Measurements from ENCODE around the gene TAGLN.
"Not testable (repeated sequence)": the region's sequence is repeated elsewhere in the genome, so short reads cannot be mapped to it uniquely, and the experiment has no call there.

Gene TAGLN

DNA sequence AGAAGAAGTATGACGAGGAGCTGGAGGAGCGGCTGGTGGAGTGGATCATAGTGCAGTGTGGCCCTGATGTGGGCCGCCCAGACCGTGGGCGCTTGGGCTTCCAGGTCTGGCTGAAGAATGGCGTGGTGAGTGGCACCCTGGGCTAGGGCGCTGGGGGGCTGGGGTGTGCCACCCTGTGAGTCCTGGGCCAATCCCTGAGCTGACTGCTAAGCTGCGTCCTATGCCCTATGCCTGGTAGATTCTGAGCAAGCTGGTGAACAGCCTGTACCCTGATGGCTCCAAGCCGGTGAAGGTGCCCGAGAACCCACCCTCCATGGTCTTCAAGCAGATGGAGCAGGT lies 3.9 kb downstream of the TAGLN start:
- Histone ChIP-seq H4K20me1 (ENCODE audit: insufficient read depth, low read length, poor library complexity, severe bottlenecking) (no peaks in the 10 kb centered on the region), H3K27me3 (ENCODE audit: insufficient read depth, low read length, poor library complexity, severe bottlenecking) (no peaks in the 10 kb centered on the region), H3K79me2 (ENCODE audit: insufficient read depth, low read length) (no peaks in the 10 kb centered on the region), H3K4me1 (ENCODE audit: insufficient read depth, low read length, poor library complexity, severe bottlenecking) (no peaks in the 10 kb centered on the region), H3K9me2 (replicated peaks; ENCODE audit: low read depth, low read length) (no peaks in the 10 kb centered on the region), H2AFZ (ENCODE audit: low read length) (no peak overlapping the region), H3K9me3 (ENCODE audit: insufficient read depth, low read depth, low read length) (no peaks in the 10 kb centered on the region), H3K9ac (ENCODE audit: low read depth, low read length, poor library complexity, severe bottlenecking) (no peak overlapping the region), H3K4me2 (ENCODE audit: low read depth, low read length, poor library complexity, severe bottlenecking) (no peak overlapping the region), H3K36me3 (ENCODE audit: insufficient read depth, low read length) (peaks cover 10% of the 10 kb centered on the region; the same call in 1 of the 2 replicates), H3F3A (ENCODE audit: low read depth) (no peaks in the 10 kb centered on the region), H3K4me3 (ENCODE audit: low read length, poor library complexity, severe bottlenecking) (no peak overlapping the region)
- TF ChIP-seq EZH2phosphoT487 (IDR thresholded peaks at IDR 0.05; ENCODE audit: borderline replicate concordance) = no peak
- TF ChIP-seq CTCF (conservative IDR thresholded peaks at IDR 0.05; ENCODE audit: low read length) = no peak

GRCh38 chr11:117204283-117205080 lies 5.3 kb downstream of the TAGLN start:
- TF ChIP-seq CTCF (conservative IDR thresholded peaks at IDR 0.05; ENCODE audit: low read length) (no peak), EZH2phosphoT487 (IDR thresholded peaks at IDR 0.05; ENCODE audit: borderline replicate concordance) (no peak)
- Histone ChIP-seq H3K9ac (ENCODE audit: low read depth, low read length, poor library complexity, severe bottlenecking) (no peak overlapping the region), H3K4me1 (ENCODE audit: insufficient read depth, low read length, poor library complexity, severe bottlenecking) (no peaks in the 10 kb centered on the region), H3K4me3 (ENCODE audit: low read length, poor library complexity, severe bottlenecking) (no peak overlapping the region), H3F3A (ENCODE audit: low read depth) (no peaks in the 10 kb centered on the region), H3K9me3 (ENCODE audit: insufficient read depth, low read depth, low read length) (no peaks in the 10 kb centered on the region), H3K27me3 (ENCODE audit: insufficient read depth, low read length, poor library complexity, severe bottlenecking) (no peaks in the 10 kb centered on the region), H3K4me2 (ENCODE audit: low read depth, low read length, poor library complexity, severe bottlenecking) (no peak overlapping the region), H2AFZ (ENCODE audit: low read length) (no peak overlapping the region), H3K9me2 (replicated peaks; ENCODE audit: low read depth, low read length) (no peaks in the 10 kb centered on the region), H3K79me2 (ENCODE audit: insufficient read depth, low read length) (no peaks in the 10 kb centered on the region), H3K36me3 (ENCODE audit: insufficient read depth, low read length) (peaks cover 10% of the 10 kb centered on the region; the same call in 1 of the 2 replicates), H4K20me1 (ENCODE audit: insufficient read depth, low read length, poor library complexity, severe bottlenecking) (no peaks in the 10 kb centered on the region)

GRCh38 chr11:117205211-117205818 lies 6.1 kb downstream of the TAGLN start:
- H3K4me2 ChIP-seq (ENCODE audit: low read depth, low read length, poor library complexity, severe bottlenecking) = no peak overlapping the region
- no peaks in the 10 kb centered on the region for H3K9me3 ChIP-seq (ENCODE audit: insufficient read depth, low read depth, low read length)
- H3K9ac ChIP-seq (ENCODE audit: low read depth, low read length, poor library complexity, severe bottlenecking) = no peak overlapping the region
- no peaks in the 10 kb centered on the region for H3K4me1 ChIP-seq (ENCODE audit: insufficient read depth, low read length, poor library complexity, severe bottlenecking)
- H3K9me2 ChIP-seq (replicated peaks; ENCODE audit: low read depth, low read length) = no peaks in the 10 kb centered on the region
- H3K27me3 ChIP-seq (ENCODE audit: insufficient read depth, low read length, poor library complexity, severe bottlenecking) = no peaks in the 10 kb centered on the region
- H3K36me3 ChIP-seq (ENCODE audit: insufficient read depth, low read length) = peaks cover 10% of the 10 kb centered on the region; the same call in 1 of the 2 replicates
- H3K4me3 ChIP-seq (ENCODE audit: low read length, poor library complexity, severe bottlenecking) = no peak overlapping the region
- no peak for TF ChIP-seq CTCF (conservative IDR thresholded peaks at IDR 0.05; ENCODE audit: low read length)
- no peak for TF ChIP-seq EZH2phosphoT487 (IDR thresholded peaks at IDR 0.05; ENCODE audit: borderline replicate concordance)
- no peaks in the 10 kb centered on the region for H3K79me2 ChIP-seq (ENCODE audit: insufficient read depth, low read length)
- no peak overlapping the region for H2AFZ ChIP-seq (ENCODE audit: low read length)
- no peaks in the 10 kb centered on the region for H4K20me1 ChIP-seq (ENCODE audit: insufficient read depth, low read length, poor library complexity, severe bottlenecking)
- no peaks in the 10 kb centered on the region for H3F3A ChIP-seq (ENCODE audit: low read depth)

GRCh38 chr11:117206111-117206510 lies 6.9 kb downstream of the TAGLN start:
- H3K9me3 ChIP-seq (ENCODE audit: insufficient read depth, low read depth, low read length); H3K27me3 ChIP-seq (ENCODE audit: insufficient read depth, low read length, poor library complexity, severe bottlenecking); H3F3A ChIP-seq (ENCODE audit: low read depth); H3K9me2 ChIP-seq (replicated peaks; ENCODE audit: low read depth, low read length); H3K4me2 ChIP-seq (ENCODE audit: low read depth, low read length, poor library complexity, severe bottlenecking); H4K20me1 ChIP-seq (ENCODE audit: insufficient read depth, low read length, poor library complexity, severe bottlenecking); H3K4me1 ChIP-seq (ENCODE audit: insufficient read depth, low read length, poor library complexity, severe bottlenecking); H3K4me3 ChIP-seq (ENCODE audit: low read length, poor library complexity, severe bottlenecking); H3K36me3 ChIP-seq (ENCODE audit: insufficient read depth, low read length); H3K79me2 ChIP-seq (ENCODE audit: insufficient read depth, low read length); H3K9ac ChIP-seq (ENCODE audit: low read depth, low read length, poor library complexity, severe bottlenecking); H2AFZ ChIP-seq (ENCODE audit: low read length): not testable (repeated sequence)

DNA sequence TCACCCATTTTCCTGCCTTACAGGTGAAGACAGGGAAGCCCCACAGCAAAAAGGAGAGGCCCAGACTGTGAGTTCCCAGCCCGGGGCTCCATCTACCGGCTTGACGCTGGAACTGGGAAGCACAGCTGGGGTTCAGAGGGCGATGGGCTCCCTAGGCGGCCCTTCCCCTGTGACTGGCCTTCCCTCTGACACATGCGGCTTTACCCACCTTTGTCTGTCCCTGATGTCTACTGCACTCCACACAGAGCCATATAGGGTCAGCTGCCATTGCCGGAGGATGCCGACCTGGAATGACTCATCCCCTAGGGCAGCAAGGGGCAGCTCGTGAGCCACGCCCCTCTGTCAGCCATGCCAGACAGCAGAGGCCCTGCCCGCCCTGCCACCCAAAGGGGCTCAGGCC lies 7.7 kb downstream of the TAGLN start:
- H3K36me3 ChIP-seq (ENCODE audit: insufficient read depth, low read length); H3K4me1 ChIP-seq (ENCODE audit: insufficient read depth, low read length, poor library complexity, severe bottlenecking): not testable (repeated sequence)

More for the DNA sequence above, 7.7 kb downstream of the TAGLN start:
- H3K4me3 ChIP-seq (ENCODE audit: low read length, poor library complexity, severe bottlenecking); H3K9me3 ChIP-seq (ENCODE audit: insufficient read depth, low read depth, low read length); H3K9me2 ChIP-seq (replicated peaks; ENCODE audit: low read depth, low read length); H3K27me3 ChIP-seq (ENCODE audit: insufficient read depth, low read length, poor library complexity, severe bottlenecking); H2AFZ ChIP-seq (ENCODE audit: low read length); H3F3A ChIP-seq (ENCODE audit: low read depth); H3K4me2 ChIP-seq (ENCODE audit: low read depth, low read length, poor library complexity, severe bottlenecking); H4K20me1 ChIP-seq (ENCODE audit: insufficient read depth, low read length, poor library complexity, severe bottlenecking); H3K79me2 ChIP-seq (ENCODE audit: insufficient read depth, low read length); H3K9ac ChIP-seq (ENCODE audit: low read depth, low read length, poor library complexity, severe bottlenecking): not testable (repeated sequence)
